ENCODE data around the gene RIPK4. TPM values are rescaled to one million over a fixed set of nuclear protein-coding genes. Genes with fewer than 3 reads are reported as not detected.

The RIPK4 gene
- total RNA-seq, 2 experiments from 2014 or later, result 0.08 to 0.21 TPM

DNA sequence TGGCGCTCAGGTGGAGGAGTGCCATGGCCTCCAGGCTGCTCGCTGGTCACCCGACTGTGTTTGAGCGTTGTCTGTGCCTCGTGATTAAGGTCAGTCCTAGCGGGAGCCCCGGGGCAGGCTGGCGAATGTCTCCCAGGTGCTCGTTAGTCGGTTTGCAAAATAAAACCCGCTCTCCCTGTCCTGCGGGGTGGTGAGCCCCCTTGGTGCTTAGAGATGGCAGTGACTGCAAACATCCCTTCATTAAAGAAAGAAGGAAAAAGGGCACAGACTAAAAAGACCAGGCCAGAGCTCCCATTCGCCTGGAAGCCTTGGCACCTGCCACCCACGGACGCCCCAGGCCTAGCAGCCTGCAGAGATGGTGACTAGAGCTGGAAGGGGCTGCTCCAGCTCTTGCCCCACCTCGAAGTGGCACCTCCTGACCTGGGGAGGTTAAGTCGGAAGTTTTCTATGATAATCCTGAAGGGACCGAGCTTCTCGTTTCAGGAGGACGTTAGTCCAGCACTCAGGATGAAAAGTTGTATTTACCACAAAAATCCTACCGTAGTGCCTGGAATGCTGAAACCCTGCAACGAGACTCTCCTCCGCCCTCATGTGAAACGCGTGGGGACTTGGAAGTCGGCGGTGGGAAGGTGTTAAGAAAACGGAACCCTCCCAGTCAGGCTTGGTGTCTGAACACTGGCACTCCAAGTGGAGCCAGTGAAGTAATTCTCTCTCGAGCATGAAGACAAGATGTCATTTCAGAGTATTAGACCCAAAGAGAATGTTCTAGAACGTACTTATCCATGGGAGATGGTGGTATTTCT, 24.6 kb downstream of the RIPK4 start:
- CTCF ChIA-PET, result no interaction called here

GRCh38 chr21:41741253-41742072, 25.4 kb downstream of the RIPK4 start:
- ChIA-PET CTCF (no interaction called here), POLR2A (no interaction called here)

More for the DNA sequence above, 24.6 kb downstream of the RIPK4 start:
- POLR2A ChIA-PET, result no interaction called here

GRCh38 chr21:41740604-41741252, 26.1 kb downstream of the RIPK4 start:
- ChIA-PET POLR2A (no interaction called here), CTCF (no interaction called here)

DNA sequence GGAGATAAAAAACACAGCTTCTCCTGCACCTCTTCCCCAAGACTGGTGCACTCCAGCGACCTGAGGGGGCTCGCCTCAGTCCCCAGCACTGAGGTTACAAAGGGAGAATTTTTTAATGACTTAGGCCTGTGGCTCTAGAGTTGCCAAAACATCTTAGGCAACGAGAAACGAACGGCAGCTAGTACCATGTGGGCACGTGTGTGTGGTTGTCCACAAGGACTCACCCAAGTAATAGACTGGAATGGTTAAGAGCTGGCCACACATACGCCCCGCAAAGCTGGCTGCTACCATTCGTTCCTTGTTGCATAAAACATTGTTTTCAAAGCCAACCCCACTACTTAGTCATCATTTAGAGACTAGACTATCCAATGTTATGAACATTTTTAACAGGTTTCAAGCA, 26.9 kb downstream of the RIPK4 start:
- ChIA-PET CTCF (interaction anchor here (0.6 kb wide), 1 partner anchor 431 kb away, joined by 3 read pairs; no protein-coding TSS in a partner anchor), POLR2A (no interaction called here)

DNA sequence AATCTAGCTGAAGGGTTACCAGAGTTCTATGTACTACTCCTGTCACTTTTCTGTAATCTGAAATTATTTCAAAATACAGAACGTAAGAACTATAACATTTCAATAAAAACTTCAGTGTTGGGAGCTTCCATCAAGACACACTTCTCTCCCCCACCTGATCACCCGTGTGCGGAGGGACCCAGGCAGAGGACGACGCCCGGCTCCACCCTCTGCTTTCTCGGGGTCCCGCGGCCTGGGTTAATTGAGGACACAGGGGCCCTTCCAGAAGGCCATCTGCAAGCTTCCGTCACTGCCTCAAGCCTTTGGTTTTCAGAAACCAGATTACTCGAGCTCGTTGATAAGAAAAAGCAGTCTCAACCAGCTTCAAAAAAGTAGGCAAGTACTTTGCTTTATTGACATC, 27.8 kb downstream of the RIPK4 start:
- CTCF ChIA-PET, result no interaction called here
- POLR2A ChIA-PET, result no interaction called here

- CTCF ChIA-PET, result no interaction called here
- POLR2A ChIA-PET, result no interaction called here
Observed at GRCh38 chr21:41737651-41738324, 29.1 kb downstream of the RIPK4 start.

- CTCF ChIA-PET, result no interaction called here
Observed at GRCh38 chr21:41736423-41736822, 30.4 kb downstream of the RIPK4 start.

DNA sequence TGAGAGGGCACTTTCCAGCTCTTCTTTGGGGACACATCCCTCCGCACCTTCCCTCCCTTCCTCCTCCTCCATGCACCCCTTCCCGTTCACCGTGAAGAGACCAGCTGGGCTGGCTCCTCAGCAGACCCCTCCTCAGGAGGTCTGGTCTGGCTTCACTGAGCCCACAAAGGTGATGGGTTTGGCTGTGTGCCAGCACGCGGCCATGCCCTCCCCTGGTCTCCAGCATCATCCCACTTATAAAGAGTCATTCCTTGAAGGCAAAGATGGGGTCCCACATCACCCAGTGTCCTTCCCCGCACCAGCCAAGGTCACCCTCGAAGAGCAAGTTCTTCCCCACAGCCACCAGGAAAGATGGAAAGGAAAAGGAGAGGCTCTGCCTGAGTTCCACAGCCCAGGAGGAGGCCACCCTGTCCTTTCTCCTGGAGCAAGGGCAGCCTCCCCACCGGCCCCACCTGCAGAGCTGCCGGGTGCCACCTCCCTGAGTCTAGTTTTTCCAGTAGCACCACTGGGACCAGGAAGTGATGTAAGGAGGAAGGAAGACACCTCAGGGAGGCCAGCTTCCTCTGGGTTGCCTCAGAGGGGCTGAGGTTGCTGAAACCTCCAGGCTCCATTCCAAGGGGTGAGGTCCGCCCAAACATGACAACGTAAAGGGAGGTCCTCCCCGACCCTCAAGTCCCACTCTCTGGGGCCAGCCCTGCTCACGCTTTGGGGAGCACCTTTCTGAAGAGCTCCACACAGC, 32.7 kb downstream of the RIPK4 start:
- ChIA-PET CTCF (no interaction called here), POLR2A (no interaction called here)

More at GRCh38 chr21:41736423-41736822, 30.4 kb downstream of the RIPK4 start:
- POLR2A ChIA-PET, result no interaction called here

DNA sequence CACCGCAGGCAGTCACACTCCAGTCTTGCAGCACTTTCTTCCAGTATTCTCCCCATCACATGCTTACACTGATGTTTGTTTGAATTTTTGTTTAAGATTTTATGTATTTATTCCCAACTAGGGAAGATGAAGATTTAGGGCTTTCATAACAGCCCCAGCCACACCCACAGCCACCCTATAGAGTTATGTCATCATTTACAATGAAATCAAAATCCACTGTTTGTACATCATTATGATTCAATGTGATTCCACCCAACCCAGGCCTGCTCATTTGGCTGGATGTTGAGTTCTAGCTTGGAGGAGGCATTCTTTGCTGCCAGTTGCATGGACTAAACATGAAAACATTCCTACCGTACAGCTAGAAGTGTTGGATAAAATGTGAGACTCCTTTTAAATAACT, 35.8 kb downstream of the RIPK4 start:
- POLR2A ChIA-PET, result no interaction called here

GRCh38 chr21:41730367-41730765, 36.5 kb downstream of the RIPK4 start:
- ChIA-PET CTCF (no interaction called here), POLR2A (no interaction called here)

More for the DNA sequence above, 35.8 kb downstream of the RIPK4 start:
- CTCF ChIA-PET, result interaction anchor here (0.8 kb wide), 1 partner anchor 13 kb away, joined by 3 read pairs; no protein-coding TSS in a partner anchor

- CTCF ChIA-PET, result no interaction called here
- POLR2A ChIA-PET, result no interaction called here
Observed at GRCh38 chr21:41729701-41730366, 37.0 kb downstream of the RIPK4 start.

DNA sequence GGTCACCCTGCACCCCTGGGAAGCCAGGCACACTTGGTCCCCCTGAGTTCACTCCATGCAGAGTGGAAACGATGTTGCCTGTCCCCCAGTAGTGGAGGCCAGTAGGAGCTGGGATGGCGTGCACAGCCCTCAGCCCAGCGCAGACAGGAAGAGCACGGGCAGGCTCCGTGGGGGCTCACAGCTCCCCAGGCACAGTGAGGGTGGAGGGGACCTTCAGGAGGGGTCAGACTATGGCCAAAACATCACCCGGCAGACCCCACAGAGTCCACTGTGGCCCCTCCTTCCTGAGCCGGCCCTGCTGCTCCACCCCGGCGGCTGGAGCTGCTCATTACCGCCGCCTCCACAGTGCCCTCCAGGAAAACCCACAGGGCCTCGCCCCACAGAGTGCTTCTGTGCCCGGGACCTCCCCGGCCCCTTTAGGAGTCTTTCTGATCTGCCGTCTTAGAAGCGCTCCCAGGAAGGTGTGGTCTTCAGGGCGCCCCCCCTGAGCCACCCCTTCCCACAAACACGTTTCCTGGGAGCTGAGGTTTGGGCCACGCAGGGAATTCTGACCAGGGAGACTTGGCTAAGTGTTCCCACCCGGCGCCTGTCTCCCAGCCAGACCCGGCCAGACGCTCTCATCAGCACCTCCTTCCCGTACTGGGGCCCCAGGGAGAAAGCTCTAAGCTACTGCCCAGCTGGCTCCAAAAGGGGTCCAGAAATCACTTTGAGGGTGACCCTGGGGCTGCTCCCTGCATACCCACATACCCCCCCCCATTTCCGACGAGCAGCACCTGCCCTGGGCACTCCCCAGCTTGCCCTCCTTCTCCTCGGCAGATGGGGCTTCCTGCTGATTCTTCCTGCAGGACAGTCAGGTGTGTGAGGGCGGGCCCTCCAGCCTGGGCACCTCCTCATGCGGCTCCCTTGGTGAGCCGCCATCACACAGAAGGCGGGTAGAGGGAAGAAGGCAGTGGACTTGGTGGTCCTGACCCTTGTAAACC, 38.8 kb downstream of the RIPK4 start:
- CTCF ChIA-PET, result no interaction called here
- POLR2A ChIA-PET, result no interaction called here

DNA sequence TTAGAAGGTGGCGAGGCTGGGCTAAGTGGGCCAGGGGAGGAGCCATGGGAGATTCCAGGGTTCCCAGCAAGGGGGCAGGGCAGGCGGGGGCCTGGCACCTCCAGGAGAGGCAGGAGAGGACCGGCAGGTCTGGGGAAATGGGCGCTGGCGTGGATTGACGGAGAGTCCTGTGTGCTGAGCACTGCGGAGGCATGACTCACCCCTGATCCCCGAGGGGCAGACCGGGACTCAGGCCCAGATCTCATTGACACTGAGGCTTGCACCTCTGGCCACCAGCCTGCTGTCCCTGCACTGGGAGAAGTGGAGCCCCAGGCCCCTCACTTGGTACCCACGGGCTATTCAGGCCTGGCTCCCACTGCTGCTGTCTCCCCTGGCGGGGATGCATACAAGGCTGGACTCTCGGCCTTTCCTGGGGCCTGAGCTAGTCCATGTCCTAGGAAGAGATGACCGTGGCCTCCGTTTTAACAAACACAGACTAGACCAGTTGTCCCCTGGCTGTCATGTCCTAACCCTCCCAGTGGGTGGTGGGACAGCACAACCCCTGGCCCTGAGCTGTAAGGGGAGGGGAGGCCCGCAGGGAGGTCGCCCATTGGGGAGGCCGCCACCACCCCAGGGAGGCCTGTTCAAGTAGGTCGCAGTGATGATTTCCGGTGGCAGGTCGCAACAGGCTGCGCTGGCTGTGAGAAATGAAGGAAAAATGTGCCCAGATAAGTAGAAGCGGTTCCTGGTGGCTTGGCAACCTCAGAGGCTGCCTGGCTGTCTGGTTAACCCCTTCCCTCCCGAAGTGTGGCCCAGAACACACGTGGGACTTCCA, 39.7 kb downstream of the RIPK4 start:
- ChIA-PET CTCF (no interaction called here), POLR2A (no interaction called here)

GRCh38 chr21:41726630-41726969, 40.3 kb downstream of the RIPK4 start:
- ChIA-PET POLR2A (no interaction called here), CTCF (no interaction called here)

DNA sequence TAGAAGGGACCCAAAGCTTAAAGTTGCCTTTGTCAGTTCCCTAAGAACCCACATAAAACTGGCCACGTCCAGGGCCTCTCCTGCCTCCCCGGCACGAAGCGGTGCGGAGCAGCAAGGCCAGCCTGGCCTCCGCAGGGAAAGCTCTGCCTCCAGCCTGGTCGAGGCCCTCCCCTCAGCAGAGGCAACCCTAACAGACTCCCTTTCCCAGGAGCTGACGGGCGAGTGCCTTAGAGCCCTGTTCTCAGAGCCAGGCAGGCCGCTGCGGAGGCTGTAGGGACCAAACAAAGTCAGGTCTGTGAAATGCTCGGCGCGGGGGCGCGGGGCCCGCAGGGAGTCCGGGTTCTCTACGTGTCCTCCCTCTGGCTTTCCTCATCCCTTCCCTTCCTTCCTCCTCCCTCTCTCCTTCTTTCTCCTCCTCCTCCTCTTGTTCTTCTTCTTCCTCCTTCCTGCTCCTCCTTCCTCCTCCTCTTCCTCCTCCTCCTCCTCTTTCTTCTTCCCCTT, 40.7 kb downstream of the RIPK4 start:
- CTCF ChIA-PET, result interaction anchor here (0.5 kb wide), 1 partner anchor 23 kb away, joined by 5 read pairs; no protein-coding TSS in a partner anchor
- POLR2A ChIA-PET, result no interaction called here

DNA sequence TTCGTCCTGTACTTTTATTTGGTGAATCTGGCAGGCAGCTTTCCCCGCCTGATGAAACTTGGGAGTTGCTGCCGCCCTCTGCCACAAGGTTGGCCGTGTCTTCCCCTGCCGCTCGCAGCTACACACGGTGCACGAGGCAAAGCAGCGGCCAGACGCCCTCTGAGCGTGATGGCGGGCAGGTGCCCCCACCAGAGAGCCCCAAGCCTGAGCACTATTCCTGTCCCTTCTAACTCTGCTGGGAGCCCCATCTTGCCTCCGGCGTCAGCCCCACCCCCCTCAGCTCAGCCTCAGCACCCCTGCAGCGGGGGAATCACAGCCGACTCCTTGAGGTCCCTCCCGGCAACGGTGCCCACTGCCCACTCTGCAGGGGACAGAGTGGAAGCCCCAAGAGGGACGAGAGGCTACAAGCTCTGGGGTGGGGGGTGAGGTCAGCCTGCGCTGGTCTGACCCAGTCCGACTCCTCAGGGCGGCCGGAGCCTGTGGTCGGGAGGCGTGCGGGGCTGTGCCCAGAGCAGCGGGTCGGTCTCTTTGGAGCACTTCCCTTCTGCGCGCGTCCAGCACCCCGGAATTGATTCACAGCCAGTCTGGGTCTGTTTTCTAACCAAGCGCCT, 41.3 kb downstream of the RIPK4 start:
- POLR2A ChIA-PET, result no interaction called here

More for the DNA sequence above, 41.3 kb downstream of the RIPK4 start:
- CTCF ChIA-PET, result interaction anchor here (0.5 kb wide), 1 partner anchor 24 kb away, joined by 5 read pairs; no protein-coding TSS in a partner anchor

All from activated CD8-positive, alpha-beta memory T cell treated with anti-CD3 and anti-CD28 coated beads for 36 hours (primary cell).